SKM-1 (cell line): ENCODE measurements around the gene SNX5.

Experiments
- DNase-seq: peaks from one replicate; lab custom pipeline; 2025; ENCODE audit not compliant: unreplicated experiment; lab: John Stamatoyannopoulos, UW

SNX5 gene

GRCh38 chr20:17992847-17993513, 24.4 kb upstream of the SNX5 start:
- no peak for DNase-seq

DNA sequence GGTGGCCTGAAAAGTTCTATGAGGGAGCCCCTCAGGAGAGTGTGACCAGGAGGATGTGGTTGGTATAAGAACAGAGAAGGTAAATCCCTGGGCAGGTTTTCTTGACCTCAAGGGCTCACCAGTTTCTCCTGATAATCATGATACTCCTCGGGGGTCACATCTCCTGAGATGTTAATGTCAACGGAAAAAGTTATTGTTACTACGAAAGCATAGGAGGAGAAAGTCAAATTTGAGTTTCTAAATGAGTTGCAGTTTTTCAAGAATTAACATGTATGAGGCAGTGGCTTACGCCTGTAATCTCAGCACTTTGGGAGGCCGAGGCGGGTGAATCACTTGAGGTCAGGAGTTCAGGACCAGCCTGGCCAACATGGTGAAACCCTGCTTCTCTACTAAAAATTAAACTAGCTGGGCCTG, 23.6 kb upstream of the SNX5 start:
- no peak for DNase-seq

- no peak for DNase-seq
These were observed 21.8 kb upstream of the SNX5 start for GRCh38 chr20:17990278-17990972.

DNA sequence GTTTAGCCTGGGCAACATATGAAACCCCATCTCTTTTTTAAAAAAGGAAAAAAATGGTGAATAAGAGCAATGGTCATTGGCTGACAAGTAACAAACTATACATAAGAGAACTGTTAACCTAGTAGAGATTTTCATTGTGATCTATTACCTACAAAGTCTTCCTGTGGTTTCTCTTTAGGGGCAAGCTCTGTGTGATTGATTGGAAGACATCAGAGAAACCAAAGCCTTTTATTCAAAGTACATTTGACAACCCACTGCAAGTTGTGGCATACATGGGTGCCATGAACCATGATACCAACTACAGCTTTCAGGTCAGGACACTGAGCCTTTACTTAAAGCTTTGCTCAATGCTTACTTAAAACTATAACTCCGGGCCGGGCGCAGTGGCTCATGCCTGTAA, 19.4 kb upstream of the SNX5 start:
- DNase-seq: no peak

- no peak for DNase-seq
These were observed 16.9 kb upstream of the SNX5 start for GRCh38 chr20:17985388-17986018.

DNA sequence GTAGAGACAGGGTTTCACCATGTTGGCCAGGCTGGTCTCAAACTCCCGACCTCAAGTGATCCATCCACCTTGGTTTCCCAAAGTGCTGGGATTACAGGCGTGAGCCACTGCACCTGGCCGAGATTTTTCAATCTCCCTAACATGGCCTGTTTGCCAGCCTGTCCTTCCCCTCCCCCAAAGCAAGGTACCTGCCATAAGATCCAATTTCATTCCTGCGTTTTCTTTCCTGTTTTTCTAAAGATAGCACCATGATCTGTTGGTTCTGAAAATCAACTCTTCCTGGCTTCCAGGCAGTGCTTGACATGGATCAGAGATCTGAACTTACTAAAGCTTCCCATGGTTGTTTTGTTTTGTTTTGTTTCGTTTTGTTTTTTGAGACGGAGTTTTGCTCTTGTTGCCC, 7.7 kb upstream of the SNX5 start:
- DNase-seq: no peak

DNA sequence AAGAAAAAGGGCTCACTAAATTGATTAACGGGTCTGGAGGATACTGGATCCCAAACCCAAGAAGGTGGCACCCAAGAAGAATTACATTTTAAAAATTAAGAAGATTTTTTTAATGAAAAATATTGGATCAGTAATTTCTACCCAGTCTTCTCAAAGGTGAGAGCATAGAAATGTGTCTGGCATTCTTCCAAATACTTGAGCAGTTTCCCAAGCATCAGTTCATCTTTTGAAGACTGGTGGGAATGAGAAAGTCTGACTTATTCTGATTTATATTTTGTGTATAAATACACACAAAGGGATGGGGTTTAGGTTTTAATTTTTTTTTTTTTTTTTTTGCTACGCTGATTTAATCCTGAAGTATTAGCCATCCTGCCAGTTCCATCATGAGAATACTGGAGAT, 3.5 kb upstream of the SNX5 start:
- no peak for DNase-seq

DNA sequence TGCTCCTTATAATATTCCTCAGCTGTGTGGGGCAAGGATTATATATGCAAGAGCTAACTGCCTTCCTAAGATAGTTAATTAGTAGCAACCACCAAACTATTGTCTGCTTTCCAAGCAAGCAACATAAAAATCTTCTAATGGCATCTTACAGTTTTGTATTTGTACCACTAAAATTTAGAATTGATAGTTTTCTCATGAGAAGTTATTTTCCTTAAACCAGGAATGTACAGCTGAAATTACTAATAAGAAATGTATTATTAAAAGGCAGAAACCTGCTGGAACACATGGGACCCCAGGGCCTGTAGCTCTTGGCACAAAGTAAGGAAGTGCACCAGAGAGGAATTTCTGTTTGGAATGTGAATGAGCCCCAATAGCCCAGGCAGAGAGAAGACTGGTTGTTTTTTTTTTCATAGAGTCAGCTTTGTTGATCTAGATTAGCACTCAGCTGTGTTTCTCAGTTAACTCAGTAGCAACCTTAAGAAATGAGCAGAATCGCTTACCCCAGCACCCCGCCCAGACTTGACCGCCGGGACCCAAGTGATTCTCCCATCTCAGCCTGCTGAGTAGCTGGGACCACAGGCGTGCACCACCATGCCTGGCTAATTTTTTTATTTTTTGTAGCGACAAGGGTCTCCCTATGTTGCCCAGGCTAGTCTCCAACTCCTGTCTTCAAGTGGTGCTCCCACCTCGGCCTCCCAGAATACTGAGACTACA, 2.9 kb upstream of the SNX5 start:
- DNase-seq: no peak

GRCh38 chr20:17969884-17970409, 1.4 kb upstream of the SNX5 start:
- DNase-seq: peak; percentile 74

DNA sequence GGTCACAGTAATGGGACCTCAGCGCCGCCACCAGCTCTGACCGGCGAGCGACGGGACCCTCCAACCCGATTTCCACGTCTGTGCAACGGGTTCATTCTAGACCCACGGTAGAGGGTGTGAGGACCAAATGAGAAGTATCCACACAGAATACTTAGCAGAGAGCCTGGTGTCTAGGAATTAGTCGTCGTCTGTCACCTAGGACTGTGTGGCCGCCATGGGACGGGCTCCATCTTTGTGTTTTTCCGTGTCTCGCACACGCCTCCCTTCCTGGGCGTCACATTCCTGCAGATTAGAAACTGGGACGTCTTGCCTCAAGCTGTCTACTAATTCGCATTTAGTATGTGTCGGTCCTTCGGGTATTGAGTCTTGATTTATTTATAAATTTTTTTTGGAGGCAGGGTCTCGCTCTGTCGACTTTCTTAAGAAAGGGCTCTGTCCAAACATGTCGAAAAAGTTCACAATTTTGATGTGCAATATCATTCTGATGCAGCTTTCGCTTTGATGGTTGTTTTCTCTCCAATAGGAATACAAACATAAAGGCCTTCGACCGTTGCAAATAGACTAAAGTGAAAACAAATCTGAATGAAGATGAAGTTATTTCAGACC, 787 bp upstream of the SNX5 start:
- DNase-seq: no peak

DNA sequence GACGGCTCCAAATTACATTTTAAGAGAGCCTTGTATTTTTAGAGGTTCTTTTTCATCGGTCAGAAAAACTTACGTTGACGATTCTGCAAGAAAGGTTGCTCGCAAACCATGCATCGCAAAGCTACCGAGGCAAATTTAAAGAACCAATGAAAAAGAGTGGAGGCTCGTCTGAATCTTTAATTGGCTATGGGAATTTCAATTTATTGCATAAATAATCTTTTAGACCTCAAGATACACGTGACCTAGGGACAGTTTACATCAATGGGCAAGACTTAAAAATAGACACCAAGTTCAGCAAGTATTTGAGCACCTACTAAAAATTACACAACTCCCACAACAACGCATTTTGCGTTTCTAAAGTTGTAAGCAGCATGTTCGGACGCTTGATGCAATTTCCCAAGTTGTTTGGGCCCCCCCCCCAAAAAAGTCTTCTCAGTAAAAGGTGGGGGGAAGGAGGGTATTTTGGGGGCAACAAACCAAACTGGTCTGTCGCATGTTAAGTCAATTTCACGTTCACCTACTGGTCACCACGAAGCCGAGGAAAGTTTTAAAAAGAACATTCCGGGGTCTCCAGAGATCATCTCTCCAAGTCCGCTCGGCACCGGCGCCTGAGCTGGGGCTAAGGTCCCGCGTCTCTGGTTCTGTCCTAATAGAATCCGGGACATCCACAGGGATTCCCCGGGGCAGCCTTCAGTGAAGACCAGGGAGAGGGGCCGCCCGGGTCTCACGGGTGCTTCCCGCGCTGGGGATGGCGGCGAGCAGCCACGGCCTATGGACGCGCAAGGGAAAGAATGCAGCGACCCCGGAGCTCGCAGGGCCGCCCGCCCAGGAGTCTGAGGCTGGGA, 851 bp downstream of the SNX5 start:
- no peak for DNase-seq

DNA sequence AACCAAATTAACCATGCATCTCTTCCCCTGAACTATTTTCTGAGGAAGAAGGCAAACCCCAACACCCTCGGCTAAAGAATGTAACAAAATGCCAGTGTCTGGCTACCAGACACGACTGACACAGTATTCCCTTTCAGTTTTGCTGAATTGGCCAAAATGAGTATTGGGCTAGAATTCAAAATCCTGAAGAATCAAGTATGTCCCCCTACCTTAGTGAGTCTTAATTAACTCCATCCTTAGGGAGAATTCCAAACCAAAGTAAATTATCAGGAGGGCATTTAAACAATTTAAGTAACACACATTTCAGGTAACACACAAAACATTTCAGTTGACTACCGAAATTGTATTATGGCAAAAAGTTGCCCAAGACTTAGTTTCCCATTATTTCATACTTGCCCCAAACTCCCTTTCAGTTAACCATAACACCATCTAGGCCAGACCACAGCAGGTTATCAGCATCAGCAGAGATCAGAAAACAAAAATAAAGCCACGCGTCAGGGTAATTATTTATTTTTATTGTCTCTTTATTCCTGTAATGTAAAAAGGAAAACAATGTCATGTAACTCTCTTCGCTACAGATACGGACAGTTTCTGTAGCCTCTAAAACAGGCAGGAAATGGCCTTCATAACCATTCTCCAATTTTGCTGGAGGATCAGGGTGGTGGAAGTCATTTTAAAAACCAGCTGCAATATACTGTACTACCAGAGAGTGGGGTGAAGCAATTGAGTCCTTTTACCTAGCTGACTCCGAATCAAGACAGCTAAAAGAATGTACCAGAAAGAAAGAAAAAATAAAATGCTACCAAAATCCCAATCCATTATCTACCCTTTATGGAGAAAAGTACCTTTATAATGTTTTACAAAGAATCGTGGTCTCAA, 1.9 kb downstream of the SNX5 start:
- peak; percentile 22 for DNase-seq

DNA sequence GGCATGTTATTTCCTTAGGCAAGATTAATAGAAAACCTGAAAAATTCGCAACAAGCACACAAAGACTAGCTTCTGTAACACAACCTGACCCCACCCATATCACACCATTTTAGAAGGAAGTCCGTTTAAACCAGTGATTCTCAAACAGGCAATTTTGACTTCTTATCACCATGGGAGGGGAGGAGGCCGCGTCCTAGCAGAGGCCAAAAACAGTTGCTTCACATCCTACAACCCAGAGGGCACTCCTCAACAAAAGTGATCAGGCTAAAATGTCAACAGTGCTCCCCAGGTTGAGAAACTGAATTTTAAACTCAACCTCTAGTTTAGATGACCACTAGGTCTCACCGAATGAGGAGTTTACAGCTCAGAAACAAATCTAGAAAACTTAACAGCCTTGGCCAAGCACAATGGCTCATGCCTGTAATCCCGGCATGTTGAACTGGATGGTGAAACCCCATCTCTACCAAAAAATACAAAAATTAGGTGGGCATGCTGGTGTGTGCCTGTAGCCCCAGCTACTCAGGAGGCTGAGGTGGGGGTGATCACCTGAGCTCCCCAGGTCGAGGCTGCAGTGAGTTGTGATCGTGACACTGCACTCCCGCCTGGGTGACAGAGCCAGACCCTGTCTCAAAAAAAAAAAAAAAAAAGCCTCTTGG, 3.4 kb downstream of the SNX5 start:
- DNase-seq: no peak

- DNase-seq: no peak
These were observed 4.0 kb downstream of the SNX5 start for GRCh38 chr20:17964632-17965031.

GRCh38 chr20:17964073-17964472, 4.5 kb downstream of the SNX5 start:
- no peak for DNase-seq

- DNase-seq: no peak
These were observed 5.3 kb downstream of the SNX5 start for GRCh38 chr20:17963114-17963897.

- DNase-seq: no peak
These were observed 7.0 kb downstream of the SNX5 start for GRCh38 chr20:17961587-17961940.
